IPS DF 6.9 (cell line): ENCODE results near the gene CASQ1.

Source experiments
- DNase-seq: peaks from one replicate; pipeline ENCODE4 v3.0.0-alpha.2; 2013; ENCODE audit warnings: low read depth, low spot score
- H3K27ac ChIP-seq: one replicate; pipeline ENCODE4 v1.5.1; 2013; ENCODE audit warnings: low read length, control low read depth
- H3K27me3 ChIP-seq: 2 replicates; pipeline ENCODE4 v1.6.1; 2013; ENCODE audit warnings: mild to moderate bottlenecking, low read length; ENCODE audit not compliant: control insufficient read depth, insufficient read depth
- H3K36me3 ChIP-seq: 2 replicates; pipeline ENCODE4 v1.6.1; 2013; ENCODE audit warnings: low read length; ENCODE audit not compliant: control insufficient read depth, insufficient read depth
- H3K4me1 ChIP-seq: 2 replicates; pipeline ENCODE4 v1.6.1; 2013; ENCODE audit warnings: low read length; ENCODE audit not compliant: control insufficient read depth, insufficient read depth
- H3K4me3 ChIP-seq: 2 replicates; pipeline ENCODE4 v1.5.1; 2013; ENCODE audit warnings: mild to moderate bottlenecking, low read length
- H3K9me3 ChIP-seq: 2 replicates; pipeline ENCODE4 v1.6.1; 2013; ENCODE audit warnings: low read length, inconsistent platforms; ENCODE audit not compliant: control insufficient read depth, insufficient read depth
- WGBS: extraction: QIAGEN DNeasy Blood & Tissue Kit; methylation state at CpG from one replicate; pipeline ENCODE4 v1.1.7; 2013; ENCODE audit warnings: mixed read lengths, missing lambda C conversion rate; ENCODE audit not compliant: insufficient read length, insufficient coverage; 5-methylcytosine and 5-hydroxymethylcytosine counted together

Gene CASQ1

DNA sequence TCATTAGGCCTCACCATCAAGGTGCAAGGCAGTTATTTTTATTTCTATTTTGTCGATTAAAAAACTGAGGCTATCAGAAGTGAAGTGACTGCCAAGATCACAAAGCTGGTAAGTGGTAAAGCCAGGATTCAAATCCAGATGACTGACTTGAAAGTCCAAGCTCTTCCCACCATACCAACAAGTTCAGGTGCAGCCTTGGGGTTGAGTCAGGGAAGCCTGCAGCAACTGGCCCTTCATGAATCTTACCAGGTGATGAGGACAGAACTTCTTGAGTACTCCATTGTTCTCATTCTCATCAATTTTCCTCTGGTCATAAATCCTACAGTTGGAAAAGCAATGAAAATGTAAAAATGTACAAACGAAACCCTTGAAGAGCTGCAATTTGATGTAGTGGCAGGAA lies 35.0 kb downstream of the CASQ1 start:
- peaks cover 17% of the 10 kb centered on the region for H3K36me3 ChIP-seq
- no peak for DNase-seq

DNA sequence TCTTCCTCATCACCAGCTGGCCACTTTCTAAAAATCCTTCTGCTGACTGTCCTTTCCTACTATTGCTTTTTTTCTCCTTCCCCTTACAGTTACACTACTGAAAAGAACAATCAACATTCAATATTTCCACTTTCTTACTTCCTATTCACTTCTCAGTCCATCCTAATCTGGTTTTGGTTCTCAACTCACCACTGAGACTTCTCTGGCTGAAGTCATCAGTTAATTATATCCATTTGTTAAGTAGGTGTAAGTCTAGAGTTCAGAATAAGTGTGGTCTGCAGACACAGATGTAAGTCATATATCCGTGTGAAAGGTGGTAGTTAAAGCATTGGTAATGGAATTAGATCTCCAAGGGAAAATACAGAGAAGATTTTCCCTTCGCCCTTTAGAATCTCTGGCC lies 36.2 kb downstream of the CASQ1 start:
- WGBS, result no CpG with 5 or more reads among the region's 2 CpGs

More for the DNA sequence above, 35.0 kb downstream of the CASQ1 start:
- no peak overlapping the region for H3K27ac ChIP-seq
- H3K27me3 ChIP-seq, result no peaks in the 10 kb centered on the region
- no CpG with 5 or more reads among the region's 2 CpGs for WGBS
- H3K9me3 ChIP-seq, result no peaks in the 10 kb centered on the region
- H3K4me3 ChIP-seq, result no peak overlapping the region
- no peaks in the 10 kb centered on the region for H3K4me1 ChIP-seq

GRCh38 chr1:160227034-160227433 lies 36.7 kb downstream of the CASQ1 start:
- no CpG with 5 or more reads among the region's 4 CpGs for WGBS

More for the DNA sequence above, 36.2 kb downstream of the CASQ1 start:
- Histone ChIP-seq H3K27ac (no peak overlapping the region), H3K27me3 (no peaks in the 10 kb centered on the region), H3K36me3 (peaks cover 19% of the 10 kb centered on the region), H3K4me1 (no peaks in the 10 kb centered on the region), H3K9me3 (no peaks in the 10 kb centered on the region), H3K4me3 (no peak overlapping the region)
- no peak for DNase-seq

GRCh38 chr1:160227561-160227960 lies 37.2 kb downstream of the CASQ1 start:
- no peak for DNase-seq
- no peaks in the 10 kb centered on the region for H3K4me1 ChIP-seq
- no peaks in the 10 kb centered on the region for H3K9me3 ChIP-seq
- H3K27me3 ChIP-seq, result no peaks in the 10 kb centered on the region
- no peak overlapping the region for H3K27ac ChIP-seq
- H3K4me3 ChIP-seq, result no peak overlapping the region
- WGBS, result no CpG with 5 or more reads among the region's 1 CpG
- H3K36me3 ChIP-seq, result peaks cover 19% of the 10 kb centered on the region

More at GRCh38 chr1:160227034-160227433, 36.7 kb downstream of the CASQ1 start:
- H3K27ac ChIP-seq, result no peak overlapping the region
- peaks cover 19% of the 10 kb centered on the region for H3K36me3 ChIP-seq
- no peaks in the 10 kb centered on the region for H3K27me3 ChIP-seq
- no peak overlapping the region for H3K4me3 ChIP-seq
- H3K9me3 ChIP-seq, result no peaks in the 10 kb centered on the region
- H3K4me1 ChIP-seq, result no peaks in the 10 kb centered on the region
- no peak for DNase-seq

GRCh38 chr1:160228431-160228830 lies 38.1 kb downstream of the CASQ1 start:
- no peak overlapping the region for H3K4me3 ChIP-seq

GRCh38 chr1:160232911-160233310 lies 42.5 kb downstream of the CASQ1 start:
- Histone ChIP-seq H3K4me1 (no peaks in the 10 kb centered on the region), H3K27ac (no peak overlapping the region), H3K36me3 (peaks cover 4% of the 10 kb centered on the region; the same call in 1 of the 2 replicates), H3K4me3 (no peak overlapping the region), H3K27me3 (no peaks in the 10 kb centered on the region), H3K9me3 (no peaks in the 10 kb centered on the region)
- no peak for DNase-seq

More at GRCh38 chr1:160228431-160228830, 38.1 kb downstream of the CASQ1 start:
- Histone ChIP-seq H3K36me3 (peaks cover 16% of the 10 kb centered on the region), H3K9me3 (no peaks in the 10 kb centered on the region), H3K4me1 (no peaks in the 10 kb centered on the region), H3K27ac (no peak overlapping the region), H3K27me3 (no peaks in the 10 kb centered on the region)
- DNase-seq, result no peak

- Histone ChIP-seq H3K4me3 (no peak overlapping the region), H3K9me3 (no peaks in the 10 kb centered on the region), H3K27ac (no peak overlapping the region), H3K27me3 (no peaks in the 10 kb centered on the region), H3K36me3 (peaks cover 16% of the 10 kb centered on the region), H3K4me1 (no peaks in the 10 kb centered on the region)
- DNase-seq, result no peak
- no CpG with 5 or more reads among the region's 5 CpGs for WGBS
Measured at GRCh38 chr1:160236806-160237205, 46.4 kb downstream of the CASQ1 start.

DNA sequence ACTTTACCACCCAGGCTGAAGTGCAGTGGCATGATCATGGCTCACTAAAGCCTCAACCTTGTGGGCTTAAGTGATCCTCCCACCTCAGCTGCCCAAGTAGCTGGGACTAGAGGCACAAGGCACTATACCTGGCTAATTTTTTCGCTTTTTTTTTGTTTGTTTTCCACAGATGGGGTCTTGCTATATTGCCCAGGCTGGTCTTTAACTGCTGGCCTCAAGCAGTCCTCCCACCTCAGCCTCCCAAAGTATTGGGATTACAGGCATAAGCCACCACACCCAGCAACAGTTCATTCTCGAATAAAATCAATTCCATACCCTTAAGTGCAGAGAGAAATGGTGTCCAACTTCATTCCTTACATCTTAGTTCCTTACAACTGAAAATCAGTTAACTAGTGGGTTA lies 47.2 kb downstream of the CASQ1 start:
- Histone ChIP-seq H3K27me3 (no peaks in the 10 kb centered on the region), H3K36me3 (peaks cover 16% of the 10 kb centered on the region), H3K4me3 (no peak overlapping the region), H3K9me3 (no peaks in the 10 kb centered on the region), H3K27ac (no peak overlapping the region), H3K4me1 (no peaks in the 10 kb centered on the region)
- WGBS, result no CpG with 5 or more reads among the region's 2 CpGs
- no peak for DNase-seq

- WGBS, result no CpG with 5 or more reads among the region's 5 CpGs
- Histone ChIP-seq H3K27ac (no peak overlapping the region), H3K4me1 (no peaks in the 10 kb centered on the region), H3K4me3 (no peak overlapping the region), H3K27me3 (no peaks in the 10 kb centered on the region), H3K9me3 (no peaks in the 10 kb centered on the region), H3K36me3 (peaks cover 16% of the 10 kb centered on the region)
- no peak for DNase-seq
Measured at GRCh38 chr1:160238408-160238807, 48.0 kb downstream of the CASQ1 start.

- Histone ChIP-seq H3K4me3 (no peak overlapping the region), H3K9me3 (no peaks in the 10 kb centered on the region), H3K27ac (no peak overlapping the region), H3K4me1 (no peaks in the 10 kb centered on the region), H3K27me3 (no peaks in the 10 kb centered on the region), H3K36me3 (peaks cover 16% of the 10 kb centered on the region)
- DNase-seq, result no peak
- WGBS, result no CpG with 5 or more reads among the region's 24 CpGs
Measured at GRCh38 chr1:160239582-160240299, 49.4 kb downstream of the CASQ1 start.

DNA sequence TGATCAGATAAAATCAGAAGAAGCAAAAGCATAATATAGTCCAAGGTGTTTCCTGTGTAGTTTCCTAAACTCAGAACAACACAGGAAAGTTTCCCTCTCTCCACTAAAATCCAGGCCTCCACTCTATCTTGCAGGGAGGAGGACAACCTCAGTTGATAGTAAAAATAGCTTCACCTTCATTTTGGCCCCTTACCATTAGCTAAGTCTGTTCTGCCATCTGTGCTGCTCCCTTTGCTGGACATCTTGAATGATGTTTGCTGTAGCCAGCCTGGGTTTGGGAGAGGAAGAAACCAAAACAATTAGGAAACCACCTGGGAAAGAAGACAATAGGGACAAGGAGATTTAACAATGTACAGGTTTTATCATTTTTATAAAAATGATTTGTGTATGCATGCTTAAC lies 53.4 kb downstream of the CASQ1 start:
- Histone ChIP-seq H3K9me3 (no peaks in the 10 kb centered on the region), H3K36me3 (peaks cover 10% of the 10 kb centered on the region), H3K4me1 (no peaks in the 10 kb centered on the region), H3K27me3 (no peaks in the 10 kb centered on the region), H3K27ac (no peak overlapping the region), H3K4me3 (no peak overlapping the region)
- no peak for DNase-seq
